HEK293 (cell line): ENCODE data around the gene KIF18B.

Source experiments
- AEBP2 ChIP-seq: fragments of 450-650 bp; formaldehyde crosslinking; IDR thresholded peaks from 2 replicates; pipeline ENCODE4 v1.5.1; 2016; ENCODE audit warnings: missing biosample characterization, missing genetic modification characterization, borderline replicate concordance
- BCL6B ChIP-seq: fragments of 450-650 bp; formaldehyde crosslinking; IDR thresholded peaks from 2 replicates; pipeline ENCODE4 v1.5.1; 2017; ENCODE audit warnings: missing biosample characterization, missing genetic modification characterization
- CTCF ChIP-seq: fragments of 450-650 bp; formaldehyde crosslinking; IDR thresholded peaks from 2 replicates; pipeline ENCODE4 v1.5.1; 2016; ENCODE audit warnings: missing biosample characterization, missing genetic modification characterization
- GLI2 ChIP-seq: fragments of 450-650 bp; formaldehyde crosslinking; IDR thresholded peaks from 2 replicates; pipeline ENCODE4; 2017; ENCODE audit warnings: missing biosample characterization, missing genetic modification characterization, low read depth, borderline replicate concordance
- HOXA7 ChIP-seq: sonication (generic); formaldehyde crosslinking; IDR thresholded peaks from 2 replicates; pipeline ENCODE4 v1.8.1; 2022; ENCODE audit warnings: missing genetic modification reagents, borderline replicate concordance
- INSM2 ChIP-seq: fragments of 450-650 bp; formaldehyde crosslinking; IDR thresholded peaks from 2 replicates; pipeline ENCODE4 v1.5.1; 2016; ENCODE audit warnings: missing biosample characterization, missing genetic modification characterization
- PATZ1 ChIP-seq: fragments of 450-650 bp; formaldehyde crosslinking; IDR thresholded peaks from 2 replicates; pipeline ENCODE4 v1.5.1; 2016; ENCODE audit warnings: missing biosample characterization, missing genetic modification characterization
- REST ChIP-seq: fragments of 450-650 bp; formaldehyde crosslinking; IDR thresholded peaks from 2 replicates; pipeline ENCODE4 v1.5.1; 2016; ENCODE audit warnings: missing biosample characterization, missing genetic modification characterization
- ZBTB21 ChIP-seq: fragments of 450-650 bp; formaldehyde crosslinking; IDR thresholded peaks from 2 replicates; pipeline ENCODE4 v1.5.1; 2017; ENCODE audit warnings: missing biosample characterization, missing genetic modification characterization
- ZBTB49 ChIP-seq: fragments of 450-650 bp; formaldehyde crosslinking; IDR thresholded peaks from 2 replicates; pipeline ENCODE4 v1.5.1; 2016; ENCODE audit warnings: missing biosample characterization, missing genetic modification characterization, low read depth
- ZFP37 ChIP-seq: fragments of 450-650 bp; formaldehyde crosslinking; IDR thresholded peaks from 2 replicates; pipeline ENCODE4 v1.5.1; 2016; ENCODE audit warnings: missing biosample characterization, missing genetic modification characterization
- ZNF274 ChIP-seq, 2 experiments: fragments of 200-500 bp in 1 of 2; fragments of 450-650 bp in 1 of 2; sonication (Bioruptor generic) in 1 of 2; formaldehyde crosslinking in 1 of 2; IDR thresholded peaks; 2 replicates each; pipeline versions ENCODE4 v1.5.1 to v1.6.1; 2014 to 2016; ENCODE audit warnings: borderline replicate concordance in 1 of 2, inconsistent platforms in 1 of 2, low read length in 1 of 2, missing biosample characterization in 1 of 2, missing genetic modification characterization in 1 of 2
- ZNF311 ChIP-seq: fragments of 450-650 bp; formaldehyde crosslinking; IDR thresholded peaks from 2 replicates; pipeline ENCODE4 v1.5.1; 2017; ENCODE audit warnings: missing biosample characterization, missing genetic modification characterization, borderline replicate concordance
- ZNF350 ChIP-seq: fragments of 450-650 bp; formaldehyde crosslinking; IDR thresholded peaks from 2 replicates; pipeline ENCODE4 v1.5.0; 2017; ENCODE audit warnings: missing biosample characterization, mild to moderate bottlenecking, missing genetic modification characterization

- TF ChIP-seq CTCF (no peak), ZNF311 (no peak), ZFP37 (tag by site-specific recombination) (no peak), ZNF350 (tag by site-specific recombination) (no peak), ZBTB21 (tag by site-specific recombination) (no peak), GLI2 (no peak), HOXA7 (CRISPR knock-in tag) (no peak), BCL6B (tag by site-specific recombination) (no peak), REST (tag by site-specific recombination) (no peak), AEBP2 (no peak), PATZ1 (tag by site-specific recombination) (no peak), ZNF274 (IDR thresholded peaks at IDR 0.05; ENCODE audit: low read length) (no peak), ZNF274 (tag by site-specific recombination; IDR thresholded peaks at IDR 0.05; ENCODE audit: borderline replicate concordance) (no peak), INSM2 (no peak), ZBTB49 (no peak)
Measured at GRCh38 chr17:44976206-44976605, 28.6 kb upstream of the KIF18B start.
